GM19397 (cell line): Measurements from ENCODE around the gene RHBDL1.
A peak's percentile ranks its signal among the peaks of the same experiment; 100 is the strongest.

Experiments
- ATAC-seq: cut with Tn5 transposase; IDR thresholded peaks from one replicate; pipeline ENCODE4 v1.9.1; 2021; ENCODE audit warnings: mild to moderate bottlenecking, moderate library complexity; ENCODE audit not compliant: unreplicated experiment

The RHBDL1 gene

GRCh38 chr16:674968-675883, at the start of gene RHBDL1:
Gene RHBDL1 (plus strand): TSS chr16:675671. CDS start chr16:675791, 120 bp downstream.
- ATAC-seq, result no peak

GRCh38 chr16:625977-626765, 49.3 kb upstream of the RHBDL1 start:
- ATAC-seq, result no peak

GRCh38 chr16:626787-627453, 48.6 kb upstream of the RHBDL1 start:
- ATAC-seq, result no peak

- ATAC-seq, result no peak
Observed at GRCh38 chr16:627454-628239, 47.8 kb upstream of the RHBDL1 start.

- ATAC-seq, result no peak
Observed at GRCh38 chr16:628321-629061, 47.0 kb upstream of the RHBDL1 start.

- ATAC-seq, result no peak
Observed at GRCh38 chr16:629185-629832, 46.2 kb upstream of the RHBDL1 start.

GRCh38 chr16:629833-630248, 45.6 kb upstream of the RHBDL1 start:
- no peak for ATAC-seq

GRCh38 chr16:630249-630814, 45.1 kb upstream of the RHBDL1 start:
- no peak for ATAC-seq

- no peak for ATAC-seq
Observed at GRCh38 chr16:630815-631405, 44.6 kb upstream of the RHBDL1 start, which contains the start of gene WFIKKN1. Gene WFIKKN1 (plus strand): TSS chr16:630985. CDS start chr16:631254, 269 bp downstream.

- ATAC-seq, result no peak
Observed at GRCh38 chr16:631808-632358, 43.6 kb upstream of the RHBDL1 start.

GRCh38 chr16:632486-633335, 42.8 kb upstream of the RHBDL1 start:
- ATAC-seq, result no peak

- no peak for ATAC-seq
Observed at GRCh38 chr16:633336-634050, 42.0 kb upstream of the RHBDL1 start.

GRCh38 chr16:634051-634670, 41.3 kb upstream of the RHBDL1 start:
- ATAC-seq, result no peak

GRCh38 chr16:634996-635395, 40.5 kb upstream of the RHBDL1 start:
- no peak for ATAC-seq

- ATAC-seq, result peak; percentile 5
Observed at GRCh38 chr16:635573-636205, 39.8 kb upstream of the RHBDL1 start.
